Pancreas (tissue), 10 donors: ENCODE data around the gene PTPRG. TPM values are rescaled to one million over a fixed set of nuclear protein-coding genes. Genes with fewer than 3 reads are reported as not detected.

Experiments
- ATAC-seq, 4 donors: fragments of 200-7000 bp; cut with Tn5 transposase; one replicate each; pipeline versions ENCODE4 v1.8.0 to v1.9.1; 2020; ENCODE audit warnings: mild to moderate bottlenecking in 4 of 4, moderate library complexity in 4 of 4
- DNase-seq, 6 donors: peaks; one replicate each; pipeline ENCODE4 v3.0.0-alpha.2; 2020
- FAIRE-seq: peaks from 2 replicates; lab custom pipeline; 2012; peaks lifted over from hg19 to GRCh38; lab: Jason Lieb, UNC
- H3K27ac ChIP-seq, 4 donors: fragments of 200-600 bp; sonication (generic); 1 replicate in 3 of 4; 2 replicates in 1 of 4; pipeline versions ENCODE4 v1.5.0 to v1.8.0; 2020
- H3K27me3 ChIP-seq, 4 donors: fragments of 200-600 bp; one replicate each; pipeline ENCODE4 v1.8.0; 2021
- H3K36me3 ChIP-seq, 3 donors: fragments of 200-600 bp; sonication (generic) in 1 of 3; one replicate each; pipeline versions ENCODE4 v1.5.0 to v1.8.0; 2020 to 2021
- H3K4me1 ChIP-seq, 3 donors: fragments of 200-600 bp; one replicate each; pipeline ENCODE4 v1.8.0; 2021
- H3K4me3 ChIP-seq, 4 donors: fragments of 200-600 bp; sonication (generic) in 2 of 4; one replicate each; pipeline versions ENCODE4 v1.5.0 to v1.8.0; 2020 to 2021
- H3K9me3 ChIP-seq, 4 donors: fragments of 200-600 bp; one replicate each; pipeline ENCODE4 v1.8.0; 2021
- CTCF ChIP-seq, 4 donors: fragments of 200-600 bp; sonication (generic) in 3 of 4; IDR thresholded peaks; one replicate each; pipeline versions ENCODE4 v1.5.0 to v1.8.0; 2021; ENCODE audit warnings: antibody characterized with exemption in 4 of 4
- WGBS, 2 donors: extraction: QIAGEN DNeasy Blood & Tissue Kit; methylation state at CpG; one replicate each; pipeline ENCODE4 v1.1.7; 2013; 5-methylcytosine and 5-hydroxymethylcytosine counted together
- intact Hi-C, 3 donors: fragments of 100-400 bp; cut with DNase I; formaldehyde crosslinking; loops; one replicate each; pipeline versions ENCODE4 v1.11.1 to v1.14.2; 2022
- polyA plus RNA-seq, 2 donors: library from polyadenylated mRNA; stranded (reverse); fragments of 200-250 nt; gene quantifications; one replicate each; pipeline ENCODE4 v1.2.3, GENCODE V29; 2013
- total RNA-seq, 6 donors: library from RNA; stranded (reverse); fragmentation: NEBNext Ultra II Directional in 4 of 6; extraction: Animal tissue kit (Norgen Biotek cat#: 25700) in 4 of 6; gene quantifications; one replicate each; pipeline versions ENCODE4 v1.2.1 to v1.2.4, GENCODE V29; 2021 to 2023
- donor health status: healthy with polysubstance abuse.
- donor health status: DM: no; HTN: no; CAD: no; lungs with moderate emphysema.
- donor health status: DM: no; HTN: no; CAD: no.
- donor health status: control.
- donor health status: control.
- donor health status: Bipolar disorder and iron deficiency.
- donor health status: DM: yes; HTN: yes; CAD: no.
- donor health status: DM: no; HTN: no; CAD: no.
- donor health status: DM: no; HTN: no; CAD: no.
- donor health status: DM: yes; HTN: yes; CAD: no.

The PTPRG gene
- total and polyA plus RNA-seq, 8 donors, result 2.8 to 20.5 (median 9.5) TPM

GRCh38 chr3:61819861-61820260 is 258.5 kb downstream of the PTPRG start:
- no peak for TF ChIP-seq CTCF (IDR thresholded peaks at IDR 0.05)
- ATAC-seq (no peak), DNase-seq (no peak), FAIRE-seq (no peak)
- no peaks in the 10 kb centered on the region for H3K36me3 ChIP-seq
- no peaks in the 10 kb centered on the region for H3K4me1 ChIP-seq
- intact Hi-C loops, result no loop called here
- 83 to 92% methylated on average over 3 of the region's 3 CpGs for WGBS, 2 donors
- no peaks in the 10 kb centered on the region for H3K9me3 ChIP-seq
- H3K27me3 ChIP-seq, result no peaks in the 10 kb centered on the region
- H3K27ac ChIP-seq, result no peak overlapping the region
- H3K4me3 ChIP-seq, result no peak overlapping the region

DNA sequence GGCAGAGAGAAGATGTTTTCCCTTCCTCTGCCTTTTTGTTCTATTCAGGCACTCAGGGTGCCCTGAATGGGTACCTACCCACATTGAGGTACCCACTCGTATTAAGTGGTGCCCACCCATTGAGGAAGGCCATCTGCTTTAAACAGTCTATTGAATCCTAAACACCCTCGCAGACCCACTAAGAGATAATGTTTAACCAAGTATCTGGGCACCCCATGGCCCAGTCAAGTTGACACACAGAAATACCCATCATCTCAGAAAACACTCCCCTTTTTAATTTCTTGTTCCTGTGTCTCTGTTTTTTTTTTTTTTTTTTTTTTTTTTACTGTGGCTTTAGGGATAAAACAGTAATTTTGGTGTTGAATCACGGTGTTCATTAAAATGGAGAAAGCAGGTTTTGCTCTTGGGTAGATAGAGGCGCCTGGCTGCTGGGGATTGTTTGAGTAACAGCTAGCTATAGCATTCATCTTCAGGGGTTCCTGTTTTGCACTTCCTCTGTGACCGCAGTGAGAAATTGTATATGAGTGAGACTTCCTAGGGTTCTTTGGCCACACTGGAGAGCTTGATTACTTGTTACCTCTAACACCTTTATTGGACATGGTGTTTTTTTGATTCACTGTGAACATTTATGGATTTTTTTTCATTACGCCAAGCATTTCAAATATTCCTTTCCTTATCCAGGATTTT is 259.1 kb downstream of the PTPRG start:
- no peak for FAIRE-seq

DNA sequence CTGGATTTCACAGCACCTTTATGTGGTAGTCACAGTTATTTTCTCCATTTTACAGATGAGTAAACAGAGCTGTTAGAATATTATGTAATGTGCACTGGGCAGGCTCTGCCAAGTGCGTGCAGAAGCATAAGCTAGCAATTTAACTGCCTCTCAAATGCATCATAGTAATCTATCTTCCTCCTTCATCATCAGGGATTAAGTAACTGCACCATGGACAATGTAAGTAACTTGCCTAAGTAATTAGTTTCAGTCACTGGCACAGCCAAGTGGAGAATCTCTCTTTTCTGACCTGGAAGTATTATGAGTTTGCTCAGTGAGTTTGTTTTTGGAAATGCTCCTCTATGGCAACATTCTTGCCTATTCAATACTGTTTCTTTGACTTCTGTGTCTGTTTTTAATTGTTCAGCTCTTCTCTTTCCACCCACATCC is 260.5 kb downstream of the PTPRG start:
- H3K27ac ChIP-seq, result no peak overlapping the region

More for the DNA sequence above, 259.1 kb downstream of the PTPRG start:
- no peak for DNase-seq
- Histone ChIP-seq H3K27me3 (no peaks in the 10 kb centered on the region), H3K9me3 (no peaks in the 10 kb centered on the region), H3K36me3 (no peaks in the 10 kb centered on the region), H3K4me3 (no peak overlapping the region), H3K4me1 (no peaks in the 10 kb centered on the region), H3K27ac (no peak overlapping the region)
- 89 to 94% methylated on average over 6 of the region's 6 CpGs for WGBS, 2 donors
- TF ChIP-seq CTCF (IDR thresholded peaks at IDR 0.05), result no peak
- intact Hi-C loops, result no loop called here
- no peak for ATAC-seq

DNA sequence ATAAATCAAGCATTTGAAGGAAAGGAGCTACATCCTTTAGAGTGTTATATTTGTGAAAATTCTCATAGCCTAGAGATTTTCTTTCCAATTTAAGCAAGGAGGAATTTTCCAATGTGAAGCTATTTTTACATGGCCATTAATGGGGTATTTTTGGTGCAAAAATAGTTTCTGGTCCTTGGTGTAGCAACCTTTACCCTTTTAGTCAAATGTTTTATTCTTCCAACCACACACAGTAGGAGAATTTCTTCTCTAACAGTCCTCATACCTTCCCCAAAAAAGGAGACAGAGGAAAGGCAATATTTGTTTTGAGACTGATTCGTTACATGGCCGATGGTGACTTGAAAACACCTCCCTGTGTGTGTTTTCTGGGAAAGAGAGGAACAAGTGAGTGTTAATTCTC is 261.2 kb downstream of the PTPRG start:
- no peaks in the 10 kb centered on the region for H3K27me3 ChIP-seq
- no peaks in the 10 kb centered on the region for H3K4me1 ChIP-seq
- H3K4me3 ChIP-seq, result no peak overlapping the region
- H3K9me3 ChIP-seq, result no peaks in the 10 kb centered on the region
- DNase-seq, result no peak
- intact Hi-C loops, result no loop called here
- no peak for FAIRE-seq
- ATAC-seq, result no peak
- H3K36me3 ChIP-seq, result no peaks in the 10 kb centered on the region
- no peak overlapping the region for H3K27ac ChIP-seq
- 93 to 96% methylated on average over 2 of the region's 2 CpGs for WGBS, 2 donors
- no peak for TF ChIP-seq CTCF (IDR thresholded peaks at IDR 0.05)

More for the DNA sequence above, 260.5 kb downstream of the PTPRG start:
- TF ChIP-seq CTCF (IDR thresholded peaks at IDR 0.05), result no peak
- no peaks in the 10 kb centered on the region for H3K4me1 ChIP-seq
- no peak overlapping the region for H3K4me3 ChIP-seq
- H3K27me3 ChIP-seq, result no peaks in the 10 kb centered on the region
- no peaks in the 10 kb centered on the region for H3K36me3 ChIP-seq
- WGBS, 2 donors, result 50 to 52% methylated on average over 1 of the region's 1 CpG
- ATAC-seq, result peak in 1 of 4 donors; percentile 34
- no peak for FAIRE-seq
- DNase-seq, result no peak
- intact Hi-C loops, result no loop called here
- no peaks in the 10 kb centered on the region for H3K9me3 ChIP-seq

DNA sequence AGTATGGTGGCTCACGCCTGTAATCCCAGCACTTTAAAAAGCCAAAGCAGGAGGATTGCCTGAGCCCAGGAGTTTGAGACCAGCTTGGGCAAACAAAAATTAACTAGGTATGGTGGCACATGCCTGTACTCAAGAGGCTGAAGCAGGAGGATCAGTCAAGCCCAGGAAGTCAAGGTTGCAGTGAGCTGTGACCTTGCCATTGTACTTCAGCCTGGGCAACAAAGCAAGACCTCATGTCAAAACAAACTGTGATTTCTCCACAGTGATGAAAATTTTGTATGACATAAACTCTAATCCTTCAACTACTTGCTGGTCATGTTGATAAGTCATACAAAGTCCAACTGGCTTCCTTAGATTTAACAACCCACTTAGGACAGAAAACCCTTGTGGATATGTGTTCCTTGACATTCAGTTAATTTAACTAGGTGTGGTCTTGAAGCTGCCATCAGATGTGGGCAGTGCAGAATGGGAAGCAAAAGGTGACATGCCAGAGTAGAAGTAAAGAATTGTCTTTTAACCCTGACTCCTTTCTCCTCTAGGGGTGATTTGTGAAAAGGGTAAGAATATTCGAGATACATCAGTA is 263.3 kb downstream of the PTPRG start:
- DNase-seq, result no peak
- no peaks in the 10 kb centered on the region for H3K27me3 ChIP-seq
- H3K36me3 ChIP-seq, result no peaks in the 10 kb centered on the region
- intact Hi-C loops, result no loop called here
- 83 to 87% methylated on average over 2 of the region's 2 CpGs for WGBS, 2 donors
- FAIRE-seq, result no peak
- peaks cover 0 to 5% (median 0%) of the 10 kb centered on the region in 3 donors for H3K4me1 ChIP-seq
- ATAC-seq, result no peak
- TF ChIP-seq CTCF (IDR thresholded peaks at IDR 0.05), result no peak
- no peaks in the 10 kb centered on the region for H3K9me3 ChIP-seq
- no peak overlapping the region for H3K4me3 ChIP-seq
- no peak overlapping the region for H3K27ac ChIP-seq
